B cell (primary cell): Measurements from ENCODE around the gene ARHGAP22. TPM values are rescaled to one million over a fixed set of nuclear protein-coding genes. Genes with fewer than 3 reads are reported as not detected.

Experiments
- ATAC-seq: fragments of 200-7000 bp; cut with Tn5 transposase; one replicate; pipeline ENCODE4 v1.10.0; 2021; ENCODE audit warnings: low read depth, mild to moderate bottlenecking, moderate number of reproducible peaks, moderate library complexity
- CTCF ChIA-PET: fragments of 350-600 bp; sonication (Branson Sonifier 250); formaldehyde crosslinking; loops from one replicate; lab custom pipeline; 2021; ENCODE audit warnings: antibody characterized with exemption, inconsistent platforms; lab: Charles Lee
- POLR2A ChIA-PET: fragments of 350-600 bp; sonication (Branson Sonifier 250); formaldehyde crosslinking; loops from one replicate; lab custom pipeline; 2021; ENCODE audit warnings: antibody characterized with exemption; lab: Charles Lee
- DNase-seq: peaks from one replicate; pipeline ENCODE4 v3.0.0; 2013
- H2AFZ ChIP-seq: 2 replicates; pipeline ENCODE4 v1.6.1; 2012; ENCODE audit warnings: mild to moderate bottlenecking, low read depth, low read length; ENCODE audit not compliant: insufficient read depth, poor library complexity, severe bottlenecking
- H3K27ac ChIP-seq, 2 donors: 1 replicate in 1 of 2; 2 replicates in 1 of 2; pipeline ENCODE4 v1.5.1; 2012 to 2013; ENCODE audit warnings: low read length in 2 of 2, mild to moderate bottlenecking in 2 of 2, moderate library complexity in 1 of 2
- H3K27me3 ChIP-seq, 4 experiments: fragments of 200-600 bp in 1 of 4; sonication (generic) in 1 of 4; replicated peaks in 1 of 4; 1 replicate in 2 of 4; 2 replicates in 2 of 4; pipeline versions ENCODE4 v1.6.1 to v1.7.0; 2013 to 2016; ENCODE audit warnings: low read length in 3 of 4, mild to moderate bottlenecking in 2 of 4, mixed read lengths in 1 of 4, moderate library complexity in 1 of 4; ENCODE audit not compliant: insufficient read depth in 4 of 4, control insufficient read depth in 3 of 4; ENCODE audit errors: control extremely low read depth in 1 of 4
- H3K36me3 ChIP-seq, 2 experiments: replicated peaks in 1 of 2; 1 replicate in 1 of 2; 2 replicates in 1 of 2; pipeline versions ENCODE4 v1.6.1 to v1.7.1; 2013; ENCODE audit warnings: low read length in 1 of 2; ENCODE audit not compliant: insufficient read depth in 2 of 2, control insufficient read depth in 1 of 2; ENCODE audit errors: control extremely low read depth in 1 of 2, extremely low read depth in 1 of 2
- H3K4me1 ChIP-seq, 2 donors: fragments of 200-600 bp in 1 of 2; sonication (generic) in 1 of 2; 1 replicate in 1 of 2; 2 replicates in 1 of 2; pipeline versions ENCODE4 v1.5.1 to v1.6.1; 2013 to 2017; ENCODE audit warnings: low read length in 2 of 2; ENCODE audit not compliant: control insufficient read depth in 2 of 2, insufficient read depth in 2 of 2
- H3K4me2 ChIP-seq: replicated peaks from 2 replicates; pipeline ENCODE3; 2012; ENCODE audit warnings: mild to moderate bottlenecking, low read depth, low read length; ENCODE audit not compliant: poor library complexity, severe bottlenecking
- H3K4me3 ChIP-seq, 5 experiments: fragments of 200-600 bp in 1 of 5; sonication (generic) in 1 of 5; 1 replicate in 3 of 5; 2 replicates in 2 of 5; pipeline versions ENCODE4 v1.5.1 to v1.7.0; 2011 to 2016; ENCODE audit warnings: low read length in 4 of 5, mild to moderate bottlenecking in 4 of 5, low read depth in 2 of 5, control low read depth in 1 of 5, moderate library complexity in 1 of 5; ENCODE audit not compliant: insufficient read depth in 1 of 5; ENCODE audit errors: control extremely low read depth in 1 of 5, extremely low read depth in 1 of 5
- H3K79me2 ChIP-seq: fragments of 200-600 bp; sonication (generic); one replicate; pipeline ENCODE4 v1.6.0; 2016; ENCODE audit warnings: low read length; ENCODE audit not compliant: control insufficient read depth, insufficient read depth
- H3K9ac ChIP-seq: fragments of 200-600 bp; sonication (generic); 2 replicates; pipeline ENCODE4 v1.6.1; 2017; ENCODE audit warnings: mild to moderate bottlenecking, low read length, moderate library complexity
- H3K9me3 ChIP-seq, 3 donors: one replicate each; pipeline versions ENCODE4 v1.6.1 to v1.7.1; 2013; ENCODE audit warnings: low read length in 2 of 3; ENCODE audit not compliant: control insufficient read depth in 2 of 3, insufficient read depth in 1 of 3; ENCODE audit errors: control extremely low read depth in 1 of 3
- H4K20me1 ChIP-seq: 2 replicates; pipeline ENCODE4 v1.6.0; 2012; ENCODE audit warnings: mild to moderate bottlenecking, low read length; ENCODE audit not compliant: insufficient read depth, control insufficient read depth, poor library complexity, severe bottlenecking
- H3K27ac Mint-ChIP-seq: one replicate; pipeline ENCODE4 v1.8.0; 2021; ENCODE audit warnings: mixed read lengths
- H3K27me3 Mint-ChIP-seq: one replicate; pipeline ENCODE4 v1.8.0; 2021; ENCODE audit warnings: mixed read lengths
- H3K4me1 Mint-ChIP-seq: one replicate; pipeline ENCODE4 v1.8.0; 2021; ENCODE audit warnings: mixed read lengths
- H3K4me3 Mint-ChIP-seq: one replicate; pipeline ENCODE4 v1.8.0; 2021; ENCODE audit warnings: mixed read lengths
- H3K9me3 Mint-ChIP-seq: one replicate; pipeline ENCODE4 v1.8.0; 2022; ENCODE audit warnings: mixed read lengths; ENCODE audit not compliant: insufficient read depth
- EZH2 ChIP-seq: IDR thresholded peaks from 2 replicates; pipeline ENCODE4 v1.6.1; 2012; ENCODE audit warnings: borderline replicate concordance, low read depth, mild to moderate bottlenecking, moderate library complexity, low read length; ENCODE audit not compliant: insufficient read depth, poor library complexity, severe bottlenecking
- WGBS: methylation state at CpG from one replicate; pipeline ENCODE4 v1.1.5; 2013; ENCODE audit warnings: missing lambda C conversion rate; ENCODE audit not compliant: insufficient coverage; 5-methylcytosine and 5-hydroxymethylcytosine counted together
- intact Hi-C: fragments of 100-400 bp; cut with micrococcal nuclease; formaldehyde crosslinking; loops from one replicate; pipeline ENCODE4 v1.10.0; 2022
- polyA plus RNA-seq: library from polyadenylated mRNA; depleted of rRNA; stranded (reverse); fragments of >200 nt; gene quantifications from 2 replicates; pipeline ENCODE4 v1.2.3, GENCODE V29; 2012
- total RNA-seq, 2 donors: library from RNA; stranded (reverse); fragments of 120-200 nt in 1 of 2; gene quantifications; 1 replicate in 1 of 2; 2 replicates in 1 of 2; pipeline versions ENCODE4 v1.2.3 to v1.2.4, GENCODE V29; 2013 to 2022
- TF ChIP-seq, protein P1 (sequence below): fragments of 200-600 bp; IDR thresholded peaks from one replicate; pipeline ENCODE4 v1.8.0; 2022; ENCODE audit warnings: antibody characterized with exemption, mild to moderate bottlenecking

Gene ARHGAP22
- total and polyA plus RNA-seq, 2 donors (not counting 1 experiment from before 2014, with no cell fraction given), result 1.9 to 2.0 TPM

DNA sequence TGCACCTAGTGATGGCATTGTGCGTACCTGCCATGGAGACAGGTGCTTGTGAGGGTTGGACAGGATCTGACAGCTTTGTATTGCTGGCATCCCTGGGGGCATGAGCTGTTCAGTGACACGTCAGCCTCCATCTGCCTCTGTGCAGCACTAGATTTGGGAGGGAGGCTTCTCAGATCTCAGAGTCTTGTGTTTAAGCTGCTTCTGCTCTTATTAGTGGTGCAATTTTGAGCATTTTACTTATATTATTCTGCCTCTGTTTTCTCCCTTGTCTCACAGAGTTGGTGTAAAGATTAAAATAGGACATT, 5.1 kb downstream of the ARHGAP22 start:
- H4K20me1 ChIP-seq, result no peaks in the 10 kb centered on the region
- ATAC-seq (no peak), DNase-seq (no peak)
- H3K9me3 ChIP-seq, result no peaks in the 10 kb centered on the region
- H3K4me3 ChIP-seq, result no peak overlapping the region
- peaks cover 0 to 4% (median 0%) of the 10 kb centered on the region in 4 experiments for H3K27me3 ChIP-seq
- no peaks in the 10 kb centered on the region for H3K9me3 Mint-ChIP-seq
- no peak overlapping the region for H3K9ac ChIP-seq
- intact Hi-C loops, result no loop called here
- no peak overlapping the region for H3K27ac Mint-ChIP-seq
- H3K4me1 Mint-ChIP-seq, result peaks cover 15% of the 10 kb centered on the region
- no peak overlapping the region for H3K4me3 Mint-ChIP-seq
- POLR2A ChIA-PET, result no interaction called here
- CTCF ChIA-PET, result interaction anchor here (0.9 to 19.7 kb wide), 4 partner anchors 8 to 54 kb away, joined by 3 to 407 read pairs (median 5); no protein-coding TSS in a partner anchor
- H3K27me3 Mint-ChIP-seq, result peaks cover 4% of the 10 kb centered on the region
- 75% methylated on average over 2 of the region's 2 CpGs for WGBS
- H3K27ac ChIP-seq, result no peak overlapping the region
- TF ChIP-seq EZH2, result no peak
- TF ChIP-seq, protein P1, sequence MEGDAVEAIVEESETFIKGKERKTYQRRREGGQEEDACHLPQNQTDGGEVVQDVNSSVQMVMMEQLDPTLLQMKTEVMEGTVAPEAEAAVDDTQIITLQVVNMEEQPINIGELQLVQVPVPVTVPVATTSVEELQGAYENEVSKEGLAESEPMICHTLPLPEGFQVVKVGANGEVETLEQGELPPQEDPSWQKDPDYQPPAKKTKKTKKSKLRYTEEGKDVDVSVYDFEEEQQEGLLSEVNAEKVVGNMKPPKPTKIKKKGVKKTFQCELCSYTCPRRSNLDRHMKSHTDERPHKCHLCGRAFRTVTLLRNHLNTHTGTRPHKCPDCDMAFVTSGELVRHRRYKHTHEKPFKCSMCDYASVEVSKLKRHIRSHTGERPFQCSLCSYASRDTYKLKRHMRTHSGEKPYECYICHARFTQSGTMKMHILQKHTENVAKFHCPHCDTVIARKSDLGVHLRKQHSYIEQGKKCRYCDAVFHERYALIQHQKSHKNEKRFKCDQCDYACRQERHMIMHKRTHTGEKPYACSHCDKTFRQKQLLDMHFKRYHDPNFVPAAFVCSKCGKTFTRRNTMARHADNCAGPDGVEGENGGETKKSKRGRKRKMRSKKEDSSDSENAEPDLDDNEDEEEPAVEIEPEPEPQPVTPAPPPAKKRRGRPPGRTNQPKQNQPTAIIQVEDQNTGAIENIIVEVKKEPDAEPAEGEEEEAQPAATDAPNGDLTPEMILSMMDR, result no peak
- H3K79me2 ChIP-seq, result peaks cover 9% of the 10 kb centered on the region
- no peaks in the 10 kb centered on the region for H3K36me3 ChIP-seq
- H3K4me1 ChIP-seq, result peaks cover 9 to 13% of the 10 kb centered on the region in 2 donors
- no peak overlapping the region for H3K4me2 ChIP-seq
- no peak overlapping the region for H2AFZ ChIP-seq

DNA sequence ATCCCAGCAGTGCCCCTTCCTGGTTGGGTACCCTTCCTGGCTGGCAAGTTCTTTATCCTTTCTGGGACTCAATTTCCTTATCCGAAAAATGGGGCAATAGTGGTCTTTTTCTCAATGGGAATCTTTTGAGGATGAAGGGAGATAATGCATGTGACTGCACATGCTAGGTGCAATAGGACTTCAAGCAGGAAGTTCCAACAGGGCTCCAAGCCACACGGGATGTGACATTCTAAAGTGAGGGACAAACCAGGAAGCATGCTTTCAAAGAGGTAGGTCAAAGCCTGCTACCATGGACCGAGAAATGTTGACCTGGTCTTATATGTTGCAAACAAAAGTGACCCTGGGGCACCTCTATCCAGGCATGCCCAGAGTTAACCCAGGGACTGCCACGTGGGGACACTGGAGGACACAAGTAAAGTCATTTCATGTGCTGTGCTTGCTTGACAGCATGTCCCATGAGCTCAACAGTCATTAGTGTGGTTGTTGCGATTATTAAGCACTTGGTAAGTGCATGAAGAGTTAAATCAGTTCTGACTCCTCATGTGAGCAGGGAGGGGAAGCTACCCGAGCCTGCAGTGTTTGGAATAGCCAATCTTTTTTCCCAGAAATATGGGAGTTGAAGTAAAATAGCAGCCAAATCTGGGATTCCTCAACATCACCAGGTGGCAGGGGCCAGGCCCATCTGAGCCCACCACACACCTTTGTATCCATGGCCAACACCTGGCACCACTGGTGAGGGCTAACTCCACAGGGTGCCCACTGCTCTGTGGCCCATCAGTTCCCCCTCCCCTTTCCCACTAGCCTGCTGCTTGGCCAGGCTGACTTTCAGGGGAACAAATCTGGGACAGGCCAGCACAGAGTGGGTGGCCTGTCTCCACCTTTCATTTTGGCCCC, 5.7 kb downstream of the ARHGAP22 start:
- no peaks in the 10 kb centered on the region for H4K20me1 ChIP-seq
- H3K27ac ChIP-seq, result no peak overlapping the region
- no peaks in the 10 kb centered on the region for H3K9me3 ChIP-seq
- no peak overlapping the region for H3K4me3 ChIP-seq
- ChIA-PET POLR2A (no interaction called here), CTCF (interaction anchor here (0.9 to 19.7 kb wide), 4 partner anchors 9 to 54 kb away, joined by 3 to 407 read pairs (median 5); no protein-coding TSS in a partner anchor)
- peaks cover 3 to 9% of the 10 kb centered on the region in 2 donors for H3K4me1 ChIP-seq
- peaks cover 0 to 4% (median 0%) of the 10 kb centered on the region in 4 experiments for H3K27me3 ChIP-seq
- no peak overlapping the region for H3K9ac ChIP-seq
- H3K27ac Mint-ChIP-seq, result no peak overlapping the region
- ATAC-seq (no peak), DNase-seq (no peak)
- H3K79me2 ChIP-seq, result peaks cover 3% of the 10 kb centered on the region
- 93% methylated on average over 6 of the region's 6 CpGs for whole genome bisulfite sequencing
- no peak overlapping the region for H3K4me3 Mint-ChIP-seq
- H3K4me2 ChIP-seq, result no peak overlapping the region
- H2AFZ ChIP-seq, result no peak overlapping the region
- intact Hi-C loops, result no loop called here
- no peak for TF ChIP-seq EZH2
- TF ChIP-seq, protein P1, result no peak
- H3K9me3 Mint-ChIP-seq, result no peaks in the 10 kb centered on the region
- H3K27me3 Mint-ChIP-seq, result peaks cover 4% of the 10 kb centered on the region
- H3K4me1 Mint-ChIP-seq, result peaks cover 9% of the 10 kb centered on the region
- H3K36me3 ChIP-seq, result no peaks in the 10 kb centered on the region
